CD4-positive, alpha-beta T cell treated with Interleukin-6 at 100 ng/mL for 8 hours (primary cell): ENCODE measurements around the gene KRT8.
"Not testable (repeated sequence)": the region's sequence is repeated elsewhere in the genome, so short reads cannot be mapped to it uniquely, and the experiment has no call there.

Source experiments
- DNase-seq: peaks from one replicate; pipeline ENCODE4 v3.0.0-alpha.2; 2020; ENCODE audit warnings: mixed read lengths, low spot score

Gene KRT8

GRCh38 chr12:52904509-52905300 is at the start of gene KRT8:
TSS of gene KRT8 (minus strand) at chr12:52905076. CDS start at chr12:52904981, 95 bp downstream.
- DNase-seq: not testable (repeated sequence)

- no peak for DNase-seq
These were observed 48.4 kb upstream of the KRT8 start for GRCh38 chr12:52953181-52953841.

DNA sequence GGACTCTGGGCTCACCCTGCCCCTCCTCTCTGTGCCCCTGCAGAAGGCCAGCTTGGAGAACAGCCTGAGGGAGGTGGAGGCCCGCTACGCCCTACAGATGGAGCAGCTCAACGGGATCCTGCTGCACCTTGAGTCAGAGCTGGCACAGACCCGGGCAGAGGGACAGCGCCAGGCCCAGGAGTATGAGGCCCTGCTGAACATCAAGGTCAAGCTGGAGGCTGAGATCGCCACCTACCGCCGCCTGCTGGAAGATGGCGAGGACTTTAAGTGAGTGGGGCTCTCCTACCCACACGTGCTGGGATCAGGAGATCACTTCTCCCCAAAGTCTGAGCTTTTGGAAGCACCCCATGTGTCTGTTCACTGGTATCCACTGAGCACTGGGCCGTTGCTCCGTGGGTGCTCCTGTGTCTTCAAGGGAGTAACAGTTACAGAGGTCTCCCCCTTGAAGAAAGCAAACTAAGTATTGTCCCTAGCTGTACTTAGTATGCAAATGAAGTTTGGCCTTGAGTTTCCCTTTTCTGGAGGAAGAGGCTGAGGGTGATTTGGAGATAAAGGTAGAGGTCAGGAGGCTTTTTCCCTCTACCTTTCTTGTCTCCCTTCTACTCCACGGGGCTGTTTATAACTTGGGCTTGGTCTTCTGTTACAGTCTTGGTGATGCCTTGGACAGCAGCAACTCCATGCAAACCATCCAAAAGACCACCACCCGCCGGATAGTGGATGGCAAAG is 47.4 kb upstream of the KRT8 start:
- no peak for DNase-seq

DNA sequence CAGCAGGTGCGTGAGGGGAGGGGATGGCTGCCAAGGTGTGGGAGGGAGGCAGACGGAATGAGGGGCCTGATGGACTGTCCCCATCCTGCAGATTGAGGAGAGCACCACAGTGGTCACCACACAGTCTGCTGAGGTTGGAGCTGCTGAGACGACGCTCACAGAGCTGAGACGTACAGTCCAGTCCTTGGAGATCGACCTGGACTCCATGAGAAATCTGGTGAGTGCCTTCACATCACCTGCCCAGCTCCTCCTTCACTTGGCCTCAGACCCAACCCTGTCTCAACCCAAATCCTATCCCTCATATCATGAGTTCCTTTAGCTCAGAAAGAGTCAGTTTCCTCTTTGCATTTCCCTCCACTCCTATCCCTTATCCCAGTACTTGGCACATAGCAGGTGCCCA is 46.8 kb upstream of the KRT8 start:
- DNase-seq: no peak

DNA sequence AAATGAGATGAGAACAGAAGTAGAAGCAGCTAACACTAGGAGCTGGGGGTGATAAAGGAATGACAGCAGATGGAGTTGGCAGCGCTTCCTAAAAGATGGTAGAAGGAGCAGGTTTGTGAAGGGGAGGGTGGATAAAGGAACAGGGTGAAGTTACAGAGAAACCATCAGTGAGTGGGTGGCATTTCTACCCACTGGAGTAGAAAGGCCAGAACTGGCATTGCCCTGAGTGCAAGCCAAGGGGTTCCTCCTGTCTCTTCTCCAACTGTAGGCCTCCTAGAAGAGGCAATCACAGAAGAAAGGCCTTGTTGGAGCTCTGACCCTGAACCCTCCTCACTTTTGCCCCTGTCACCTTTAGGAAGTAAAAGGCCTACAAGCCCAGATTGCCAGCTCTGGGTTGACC is 46.2 kb upstream of the KRT8 start:
- no peak for DNase-seq

- DNase-seq: no peak
These were observed 45.7 kb upstream of the KRT8 start for GRCh38 chr12:52950553-52950952.

GRCh38 chr12:52949413-52950331 is 44.8 kb upstream of the KRT8 start:
- DNase-seq: no peak

DNA sequence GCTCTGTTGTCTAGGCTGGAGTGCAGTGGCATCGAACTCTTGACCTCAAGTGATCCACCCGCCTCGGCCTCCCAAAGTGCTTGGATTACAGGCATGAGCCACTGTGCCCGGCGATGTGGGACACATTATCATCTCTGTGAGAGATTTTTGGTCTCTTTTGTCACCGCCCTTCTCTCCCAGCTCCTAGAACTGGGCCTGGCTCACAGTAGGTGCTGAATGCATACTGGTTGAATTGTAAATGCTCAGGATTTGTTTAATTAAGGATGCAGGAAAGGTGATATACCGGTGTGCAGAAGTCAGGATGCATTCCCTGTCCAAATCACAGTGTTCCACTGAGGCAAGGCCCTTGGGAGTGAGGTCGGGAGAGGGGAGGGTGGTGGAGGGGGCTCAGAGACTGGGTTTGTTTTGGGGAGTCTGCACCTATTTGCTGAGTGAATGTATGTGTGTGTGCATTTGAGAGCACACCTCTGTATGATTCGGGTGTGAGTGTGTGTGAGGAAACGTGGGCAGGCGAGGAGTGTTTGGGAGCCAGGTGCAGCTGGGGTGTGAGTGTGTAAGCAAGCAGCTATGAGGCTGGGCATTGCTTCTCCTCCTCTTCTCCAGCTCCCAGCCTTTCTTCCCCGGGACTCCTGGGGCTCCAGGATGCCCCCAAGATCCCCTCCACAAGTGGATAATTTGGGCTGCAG is 43.0 kb upstream of the KRT8 start:
- DNase-seq: no peak

DNA sequence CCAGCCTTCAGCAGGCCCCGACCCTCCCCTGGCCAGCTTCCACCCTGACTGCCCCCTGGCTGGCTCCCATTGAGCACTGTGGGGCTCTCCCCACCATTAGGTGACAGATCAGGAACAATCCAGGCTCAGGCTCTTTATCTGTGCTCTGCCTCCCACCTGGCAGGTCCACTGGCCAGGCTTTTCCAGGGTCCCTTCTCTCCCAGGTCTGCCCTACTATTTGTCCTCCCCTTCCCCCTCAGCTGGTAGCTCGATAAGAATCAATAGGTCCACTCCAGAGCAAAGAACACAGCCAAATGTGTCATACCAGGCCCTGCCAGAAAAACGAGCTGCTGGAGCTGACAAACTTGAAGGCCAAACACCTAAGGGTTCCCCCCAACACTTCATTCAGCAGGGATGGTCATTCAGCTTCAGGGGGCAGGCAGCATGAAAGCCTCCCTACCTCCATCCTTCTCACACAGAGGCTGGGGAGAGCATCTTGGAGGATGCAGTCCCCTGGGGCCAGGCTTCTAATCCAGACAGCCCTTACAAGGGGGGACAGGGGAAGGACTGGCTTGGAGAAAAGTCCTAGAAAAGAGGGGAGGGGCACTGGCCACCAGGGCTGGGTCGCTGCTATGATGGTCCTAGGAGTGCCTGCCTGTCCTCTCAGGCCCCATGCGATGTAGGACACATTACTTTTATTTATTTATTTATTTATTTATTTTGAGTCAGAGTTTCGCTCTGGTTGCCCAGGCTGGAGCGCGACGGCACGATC is 42.1 kb upstream of the KRT8 start:
- no peak for DNase-seq

GRCh38 chr12:52946334-52946733 is 41.5 kb upstream of the KRT8 start:
- no peak for DNase-seq

GRCh38 chr12:52945389-52946232 is 40.7 kb upstream of the KRT8 start:
- no peak for DNase-seq

DNA sequence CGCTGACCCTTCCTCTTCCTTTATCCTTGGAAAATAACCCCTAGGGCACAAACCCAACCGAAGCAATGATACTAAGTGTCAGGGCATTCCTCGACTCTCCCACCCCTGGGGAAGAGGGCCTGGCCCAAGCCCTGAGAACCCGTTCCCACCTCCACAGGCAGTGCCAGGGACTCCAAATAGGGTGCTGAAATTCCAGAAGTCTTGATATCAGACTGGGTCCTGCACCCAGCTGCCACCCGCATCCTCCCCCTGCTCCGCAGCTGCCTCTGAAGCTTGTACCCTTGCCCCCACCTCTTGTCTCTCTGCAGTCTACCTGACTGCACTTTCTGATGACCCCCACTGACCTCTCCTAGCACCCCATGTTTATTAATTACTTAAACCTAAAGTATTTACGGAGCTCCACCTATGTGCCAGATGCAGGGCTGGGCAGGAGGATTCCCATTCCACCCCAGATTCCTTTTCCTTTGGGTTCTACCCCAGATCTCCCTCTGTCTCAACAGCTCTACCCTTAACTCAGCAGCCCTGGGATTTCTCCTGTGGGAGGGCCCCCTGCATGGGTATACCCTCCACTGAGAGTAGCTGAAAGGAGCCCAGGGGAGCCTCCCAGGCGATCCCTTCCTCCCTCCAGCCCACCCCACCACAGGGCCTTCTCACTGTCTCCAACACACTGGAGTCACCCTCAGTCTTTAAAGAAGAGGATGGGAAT is 40.0 kb upstream of the KRT8 start:
- DNase-seq: no peak

DNA sequence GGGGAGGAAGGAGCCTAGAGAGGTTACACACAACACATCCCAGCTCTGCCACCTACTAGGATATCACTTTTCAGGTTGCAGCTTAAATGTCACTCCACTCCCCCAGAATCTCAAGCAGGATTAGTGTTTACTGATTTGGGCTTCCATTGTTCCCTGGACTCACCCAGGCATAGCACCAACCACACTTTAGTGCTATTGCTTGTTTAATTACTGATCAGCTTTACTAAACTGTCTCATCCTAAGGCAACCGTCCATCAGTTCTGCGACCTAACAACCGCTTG is 38.0 kb upstream of the KRT8 start:
- no peak for DNase-seq

DNA sequence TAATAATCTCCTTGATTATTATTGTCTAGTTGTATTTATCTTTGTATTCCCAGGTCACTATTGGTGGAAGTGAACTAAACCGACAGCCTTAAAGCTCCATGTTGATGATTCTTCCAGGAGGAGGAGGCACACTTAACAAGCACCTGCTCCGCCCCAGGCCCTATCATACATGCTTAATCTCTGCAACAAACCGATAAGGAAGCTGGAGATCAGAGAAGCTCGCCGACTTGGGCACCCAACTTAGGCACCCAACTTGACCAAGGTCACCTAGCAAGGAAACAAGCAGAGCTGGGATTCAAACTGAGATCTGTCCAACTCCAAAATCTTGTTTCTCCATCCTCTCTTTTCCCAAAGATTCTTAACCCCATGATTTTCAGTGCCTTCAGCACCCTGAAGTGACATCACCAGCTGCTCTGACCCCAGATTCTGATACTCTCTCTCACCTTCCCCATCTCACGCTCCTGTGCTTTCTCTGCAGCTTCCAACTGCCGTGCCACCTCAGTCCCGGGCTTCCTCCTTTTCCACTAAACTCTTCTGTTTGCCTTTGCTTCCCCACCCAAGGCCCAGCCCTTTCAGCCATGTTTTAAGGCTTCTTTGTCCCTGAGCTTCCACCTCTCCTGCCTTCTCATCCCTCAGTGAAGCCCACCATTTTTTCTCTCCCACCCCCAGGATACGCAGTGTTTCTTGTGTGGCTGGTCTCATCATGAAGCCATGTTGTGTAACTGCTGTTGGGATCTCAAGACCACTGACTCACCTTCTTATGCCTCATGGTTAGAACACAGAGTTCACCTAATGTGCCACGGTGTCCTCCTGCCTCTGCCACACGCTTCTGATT is 37.4 kb upstream of the KRT8 start:
- DNase-seq: no peak

GRCh38 chr12:52929538-52929937 is 24.7 kb upstream of the KRT8 start:
- DNase-seq: no peak

DNA sequence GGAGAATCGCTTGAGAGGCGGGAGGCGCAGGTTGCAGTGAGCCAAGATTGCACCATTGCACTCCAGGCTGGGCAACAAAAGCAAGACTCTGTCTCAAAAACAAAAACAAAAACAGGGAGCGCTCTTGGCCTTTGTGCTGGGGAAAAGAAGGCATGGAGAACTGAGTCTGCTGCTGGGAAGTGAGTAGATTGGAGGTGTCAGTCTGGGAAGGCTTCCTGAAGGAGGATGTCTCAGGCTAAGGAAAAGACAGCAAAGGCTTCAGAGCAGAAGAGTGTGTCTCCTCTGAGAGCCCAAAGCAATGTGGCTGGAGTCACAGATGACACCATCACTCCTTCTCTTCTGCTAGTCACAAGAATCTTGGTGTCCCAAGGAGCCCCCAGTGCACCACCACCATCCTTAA is 23.1 kb upstream of the KRT8 start:
- no peak for DNase-seq

- DNase-seq: no peak
These were observed 21.8 kb upstream of the KRT8 start for GRCh38 chr12:52926596-52927234.
